HG03097 (cell line): Measurements from ENCODE around the gene BAIAP3.
"Not testable (repeated sequence)": the region's sequence is repeated elsewhere in the genome, so short reads cannot be mapped to it uniquely, and the experiment has no call there.

Experiments used
- ATAC-seq: cut with Tn5 transposase; IDR thresholded peaks from one replicate; pipeline ENCODE4 v1.9.1; 2021; ENCODE audit not compliant: unreplicated experiment, low FRiP score

Gene BAIAP3, protein sequence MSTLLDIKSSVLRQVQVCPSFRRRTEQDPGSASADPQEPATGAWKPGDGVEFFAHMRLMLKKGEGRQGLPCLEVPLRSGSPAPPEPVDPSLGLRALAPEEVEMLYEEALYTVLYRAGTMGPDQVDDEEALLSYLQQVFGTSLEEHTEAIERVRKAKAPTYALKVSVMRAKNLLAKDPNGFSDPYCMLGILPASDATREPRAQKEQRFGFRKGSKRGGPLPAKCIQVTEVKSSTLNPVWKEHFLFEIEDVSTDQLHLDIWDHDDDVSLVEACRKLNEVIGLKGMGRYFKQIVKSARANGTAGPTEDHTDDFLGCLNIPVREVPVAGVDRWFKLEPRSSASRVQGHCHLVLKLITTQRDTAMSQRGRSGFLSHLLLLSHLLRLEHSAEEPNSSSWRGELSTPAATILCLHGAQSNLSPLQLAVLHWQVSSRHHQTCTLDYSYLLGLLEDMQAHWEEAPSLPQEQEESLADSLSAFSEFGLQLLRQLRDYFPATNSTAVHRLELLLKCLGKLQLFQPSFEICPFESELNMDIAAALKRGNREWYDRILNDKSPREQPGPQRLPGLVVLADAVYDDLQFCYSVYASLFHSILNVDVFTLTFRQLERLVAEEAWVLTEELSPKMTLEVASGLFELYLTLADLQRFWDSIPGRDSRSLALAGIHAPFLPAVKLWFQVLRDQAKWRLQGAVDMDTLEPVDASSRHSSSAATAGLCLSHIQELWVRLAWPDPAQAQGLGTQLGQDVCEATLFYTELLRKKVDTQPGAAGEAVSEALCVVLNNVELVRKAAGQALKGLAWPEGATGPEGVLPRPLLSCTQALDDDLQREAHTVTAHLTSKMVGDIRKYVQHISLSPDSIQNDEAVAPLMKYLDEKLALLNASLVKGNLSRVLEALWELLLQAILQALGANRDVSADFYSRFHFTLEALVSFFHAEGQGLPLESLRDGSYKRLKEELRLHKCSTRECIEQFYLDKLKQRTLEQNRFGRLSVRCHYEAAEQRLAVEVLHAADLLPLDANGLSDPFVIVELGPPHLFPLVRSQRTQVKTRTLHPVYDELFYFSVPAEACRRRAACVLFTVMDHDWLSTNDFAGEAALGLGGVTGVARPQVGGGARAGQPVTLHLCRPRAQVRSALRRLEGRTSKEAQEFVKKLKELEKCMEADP

DNA sequence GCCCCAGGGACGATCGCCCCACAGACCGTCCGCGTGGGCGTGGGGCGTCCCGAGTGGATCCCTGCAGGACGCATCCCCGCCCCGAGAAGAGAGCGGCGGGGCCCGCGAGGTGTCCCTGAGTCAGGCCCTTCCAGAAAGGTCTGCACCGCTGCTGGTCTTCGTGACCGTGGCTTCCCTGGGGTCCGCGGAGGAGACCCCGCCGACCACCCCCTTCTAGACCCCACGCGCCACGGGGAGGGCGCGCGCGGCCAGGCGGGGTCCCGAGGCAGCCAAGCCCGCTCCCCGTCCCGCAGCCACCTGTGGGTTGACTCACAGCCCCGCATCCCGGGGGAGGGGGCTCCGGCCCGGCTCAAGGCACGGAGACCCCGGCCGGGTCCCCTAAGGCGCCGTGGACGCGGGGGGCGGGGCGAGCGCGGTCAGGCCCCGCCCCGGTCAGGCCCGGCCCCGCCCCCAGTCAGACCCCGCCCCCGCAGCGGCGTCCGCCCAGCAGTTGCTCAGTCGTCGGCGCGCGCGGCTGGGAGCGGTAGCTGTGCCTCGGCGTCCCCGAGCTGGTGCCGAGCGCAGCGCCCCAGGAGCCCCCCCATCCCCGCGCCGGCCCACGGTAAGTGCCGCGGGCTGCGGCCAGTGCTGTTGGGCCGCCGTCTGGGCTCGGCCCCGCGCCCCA lies at the start of gene BAIAP3:
Gene BAIAP3, plus strand, starts transcription at position 497 of the 664 bp plus-strand sequence. CDS start 4,905 bp downstream, outside the sequence.
- no peak for ATAC-seq

DNA sequence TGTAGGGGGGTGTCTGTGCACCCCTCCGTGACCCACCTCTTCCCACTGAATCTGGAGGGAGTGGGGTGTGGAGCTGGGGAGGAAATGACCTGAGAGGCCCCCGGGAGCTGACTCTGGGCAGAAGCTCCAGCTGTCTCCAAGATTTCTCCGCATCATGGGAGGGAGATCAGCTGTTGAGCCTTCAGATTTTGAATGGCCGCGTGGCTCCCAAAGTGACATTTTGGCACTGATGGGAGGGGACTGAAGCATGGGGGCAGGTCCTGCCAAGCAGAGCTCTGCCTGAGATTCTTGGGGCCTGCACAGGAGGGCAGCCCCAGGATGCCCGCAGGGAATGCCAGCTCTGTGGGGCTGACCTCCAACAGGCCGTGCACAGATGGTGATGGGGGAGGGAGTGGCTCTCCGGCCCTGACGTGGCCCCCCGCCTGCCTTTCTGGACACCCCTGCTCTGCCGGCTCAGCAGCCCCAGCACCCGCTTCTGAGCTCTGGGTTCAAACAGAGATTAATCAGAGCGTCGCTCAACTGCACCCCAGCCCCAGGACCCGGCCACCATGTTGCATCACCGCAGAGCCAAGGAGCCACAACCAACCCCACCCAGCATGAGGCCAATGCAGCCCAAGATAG lies 49.3 kb upstream of the BAIAP3 start:
- no peak for ATAC-seq

DNA sequence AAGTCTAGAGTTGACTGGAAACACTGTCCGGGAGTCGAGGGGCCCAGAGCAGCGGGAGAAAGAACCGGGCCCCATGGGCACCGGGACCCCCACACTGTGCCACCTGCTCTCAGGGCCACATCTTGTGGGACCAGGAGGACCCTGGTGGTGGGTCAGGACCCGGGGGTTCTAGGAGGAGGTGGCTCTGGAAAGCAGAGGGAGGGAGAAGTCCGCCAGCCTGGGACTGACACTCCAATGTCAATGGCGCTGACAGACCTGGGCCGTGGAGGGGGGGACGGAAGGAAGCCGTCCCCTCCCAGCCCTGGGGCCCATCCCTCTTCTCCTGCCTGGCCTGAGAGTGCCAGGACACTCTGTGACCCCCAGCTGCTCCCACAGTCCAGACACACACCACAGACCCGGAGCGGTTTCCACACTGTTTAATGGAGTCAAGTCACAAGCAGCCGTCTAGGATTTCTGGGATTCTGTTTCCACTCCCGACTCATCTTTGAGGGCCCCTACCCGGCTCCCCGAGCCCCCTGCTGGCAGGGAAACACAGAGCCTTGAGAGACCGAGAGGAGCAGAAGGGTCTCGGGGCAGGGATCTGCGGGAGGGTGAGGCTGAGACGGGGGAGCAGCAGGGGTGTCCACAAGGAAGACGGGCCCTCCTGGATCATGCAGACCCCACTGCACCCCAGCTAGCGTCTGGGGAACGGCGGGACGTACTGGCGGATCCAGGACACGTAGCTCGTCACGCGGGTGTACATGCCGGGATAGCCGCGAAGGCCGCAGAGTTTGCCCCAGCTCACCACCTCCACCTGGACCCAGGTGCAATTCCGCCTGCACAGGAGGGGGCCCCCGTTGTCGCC lies 47.6 kb upstream of the BAIAP3 start:
- ATAC-seq: no peak

DNA sequence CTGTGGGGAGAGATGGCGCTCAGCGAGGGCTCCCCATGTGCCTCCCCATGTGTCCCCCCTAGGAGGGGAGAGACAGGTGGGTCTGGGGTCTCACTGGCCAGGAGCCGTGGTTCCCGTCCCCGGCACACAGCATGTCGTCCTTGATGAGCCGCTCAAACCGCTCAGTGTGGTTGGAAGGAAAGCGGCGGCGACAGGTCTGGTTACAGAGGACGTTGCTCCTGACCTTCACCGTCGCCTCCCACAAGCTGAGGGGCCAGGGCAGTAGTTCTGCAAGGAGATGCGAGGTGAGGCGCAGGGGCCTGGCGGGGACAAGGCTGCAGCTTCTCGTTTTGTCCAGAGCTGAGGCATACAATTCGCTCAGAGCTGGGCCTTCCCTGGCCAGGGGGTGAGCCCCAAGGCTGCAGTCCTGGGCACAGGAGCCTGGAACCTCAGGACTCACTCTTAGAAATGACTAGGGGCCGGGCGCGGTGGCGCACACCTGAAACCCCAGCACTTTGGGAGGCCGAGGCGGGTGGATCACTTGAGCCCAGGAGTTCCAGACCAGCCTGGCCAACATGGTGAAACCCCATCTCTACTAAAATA lies 46.8 kb upstream of the BAIAP3 start:
- ATAC-seq: no peak

DNA sequence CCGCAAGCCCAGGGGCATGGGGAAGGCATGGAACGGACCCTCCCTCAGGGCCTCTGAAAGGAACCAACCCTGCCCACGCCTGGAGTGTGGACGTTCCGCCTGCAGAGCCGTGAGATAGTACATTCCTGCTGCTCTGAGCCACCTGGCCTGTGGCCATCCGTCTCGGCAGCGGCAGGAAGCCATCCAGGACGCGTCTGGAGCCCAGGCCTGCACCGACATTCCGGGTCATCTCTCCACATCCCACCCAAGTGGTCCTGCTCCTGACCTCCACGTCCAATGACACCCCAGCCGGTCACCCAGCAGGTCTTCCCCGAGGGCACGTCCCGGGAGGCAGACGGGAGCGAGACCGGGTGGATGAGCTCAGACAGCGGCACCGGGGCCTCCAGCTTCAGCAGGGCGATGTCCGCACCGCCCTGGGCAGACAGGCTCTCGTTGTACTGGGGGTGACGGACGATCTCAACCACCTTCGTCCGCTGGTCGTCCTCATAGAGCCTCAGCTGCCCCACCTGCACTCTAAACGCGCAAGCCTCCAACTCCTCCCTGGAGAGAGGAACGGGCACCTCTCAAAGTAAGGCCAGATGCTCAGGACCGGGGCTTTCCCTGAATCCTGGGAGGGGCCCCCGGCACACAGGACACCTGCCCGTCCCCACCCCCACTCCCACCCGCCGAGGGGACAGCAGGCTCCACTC lies 45.3 kb upstream of the BAIAP3 start:
- ATAC-seq: no peak

DNA sequence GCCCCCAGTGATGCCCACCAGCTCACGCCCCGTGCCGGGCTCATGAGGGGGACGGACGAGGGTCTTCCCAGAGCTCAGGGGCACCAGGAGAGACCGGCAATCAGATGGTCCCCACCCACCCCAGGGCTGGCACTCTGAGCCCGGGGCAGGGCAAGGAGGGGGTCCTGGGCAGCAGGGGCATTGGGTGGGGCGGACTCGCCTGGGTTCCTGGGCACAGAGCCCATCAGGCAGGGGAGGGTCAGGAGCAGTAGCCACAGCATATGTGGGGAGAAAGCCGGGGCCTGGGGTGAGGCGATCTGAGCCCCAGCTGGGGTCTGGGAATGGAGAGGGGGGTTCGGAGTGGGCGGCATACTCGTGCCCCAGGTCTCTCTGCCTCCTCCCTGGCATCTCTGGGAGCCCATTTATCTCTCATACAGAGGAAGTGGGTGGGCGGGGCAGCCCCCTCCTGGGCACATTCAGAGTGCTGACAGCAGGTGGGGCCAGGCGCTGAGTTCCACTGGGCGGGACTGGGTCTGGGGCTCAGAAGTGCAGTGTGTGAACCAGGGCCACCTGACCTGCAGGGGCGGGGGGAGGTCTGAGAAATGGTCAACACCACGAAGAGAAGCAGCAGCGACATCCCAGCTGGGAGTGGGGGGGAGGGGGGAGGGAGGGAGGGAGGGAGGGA lies 44.5 kb upstream of the BAIAP3 start:
- ATAC-seq: no peak

DNA sequence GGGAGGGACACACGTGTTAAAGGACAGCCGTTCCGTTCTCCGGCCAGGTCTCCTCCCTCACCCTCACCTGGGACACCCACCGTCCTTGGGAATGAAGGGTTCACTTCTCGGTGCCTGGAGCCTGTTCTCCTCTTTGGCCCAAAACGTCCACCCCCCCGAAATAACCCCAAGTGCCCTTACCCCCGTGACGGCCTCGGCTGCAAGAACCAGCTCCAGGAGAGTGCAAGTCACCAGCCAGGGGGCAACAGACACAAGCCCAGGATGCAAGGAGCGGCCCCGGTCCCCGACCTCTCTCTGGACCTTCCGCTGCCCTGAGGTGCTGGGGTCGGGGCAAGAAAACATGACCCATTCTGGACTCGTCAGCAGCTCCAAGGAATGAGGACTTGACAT lies 44.0 kb upstream of the BAIAP3 start:
- no peak for ATAC-seq

DNA sequence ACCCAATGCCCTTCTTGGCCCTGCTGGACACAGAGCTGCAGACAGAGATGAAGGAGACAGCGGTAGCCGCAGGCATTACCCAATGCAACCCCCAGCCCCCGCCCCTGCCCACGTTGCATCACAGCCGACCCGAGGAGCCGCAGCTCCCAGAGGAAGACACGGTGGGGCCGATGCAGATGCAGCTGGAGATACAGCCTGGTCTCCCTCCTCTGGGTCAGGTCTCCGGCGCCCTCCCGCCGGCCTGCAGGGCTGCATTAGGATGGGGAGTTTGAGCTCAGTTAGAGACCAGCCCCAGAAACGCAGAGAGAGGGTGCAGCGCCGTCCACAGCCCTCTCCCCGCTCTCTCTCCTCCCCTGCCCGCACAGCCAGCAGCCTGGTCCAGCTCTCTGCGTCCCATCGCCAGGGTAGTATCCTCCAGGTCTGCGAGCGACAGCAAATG lies 43.4 kb upstream of the BAIAP3 start:
- ATAC-seq: no peak

DNA sequence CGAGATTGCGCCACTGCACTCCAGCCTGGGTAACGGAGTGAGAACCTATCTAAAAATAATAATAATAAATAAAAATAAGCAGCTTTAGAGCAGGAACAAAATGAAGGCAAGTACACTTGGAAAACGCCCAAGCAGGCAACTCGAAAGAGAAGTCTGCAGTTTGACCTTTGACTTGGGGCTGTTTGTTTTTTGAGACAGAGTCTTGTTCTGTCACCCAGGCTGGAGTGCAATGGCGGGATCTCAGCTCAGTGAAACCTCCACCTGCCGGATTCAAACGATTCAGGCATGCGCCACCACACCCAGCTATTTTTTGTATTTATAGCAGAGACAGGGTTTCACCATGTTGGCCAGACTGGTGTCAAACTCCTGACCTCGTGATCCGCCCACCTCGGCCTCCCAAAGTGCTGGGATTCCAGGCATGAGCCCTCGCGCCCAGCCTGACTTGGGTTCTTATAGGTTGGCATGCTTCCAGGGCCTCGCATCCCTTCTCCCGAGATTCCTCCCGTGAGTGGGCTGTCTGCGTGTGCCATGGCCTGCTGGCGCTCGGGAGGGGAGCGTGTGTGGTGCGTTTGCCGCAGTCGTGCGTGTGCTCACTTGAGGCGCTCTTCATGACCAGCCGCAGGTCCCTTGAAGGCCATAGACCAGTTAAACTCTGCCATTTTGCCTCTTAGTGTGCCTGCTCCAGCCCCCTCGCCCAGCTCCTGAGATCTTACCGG lies 42.4 kb upstream of the BAIAP3 start:
- no peak for ATAC-seq

DNA sequence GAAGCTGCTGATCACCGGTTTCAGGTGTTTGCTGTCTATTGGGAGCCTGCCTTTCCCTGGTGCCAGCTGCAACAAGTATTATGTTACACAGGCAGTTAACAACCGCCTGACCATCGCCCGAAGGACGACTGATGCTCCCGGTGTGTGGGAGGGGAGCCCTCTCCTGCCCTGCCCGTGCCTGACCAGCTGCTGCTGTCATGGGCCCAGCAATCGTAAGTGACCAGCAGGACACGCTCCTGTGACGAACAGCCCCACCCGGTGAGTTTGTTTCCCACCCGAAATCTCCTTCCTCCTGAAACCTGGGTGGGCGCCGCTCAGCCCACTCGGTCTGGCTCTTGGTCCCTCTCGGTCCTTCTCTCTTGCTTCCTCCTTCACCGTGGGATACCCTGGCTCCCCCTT lies 41.9 kb upstream of the BAIAP3 start:
- no peak for ATAC-seq

DNA sequence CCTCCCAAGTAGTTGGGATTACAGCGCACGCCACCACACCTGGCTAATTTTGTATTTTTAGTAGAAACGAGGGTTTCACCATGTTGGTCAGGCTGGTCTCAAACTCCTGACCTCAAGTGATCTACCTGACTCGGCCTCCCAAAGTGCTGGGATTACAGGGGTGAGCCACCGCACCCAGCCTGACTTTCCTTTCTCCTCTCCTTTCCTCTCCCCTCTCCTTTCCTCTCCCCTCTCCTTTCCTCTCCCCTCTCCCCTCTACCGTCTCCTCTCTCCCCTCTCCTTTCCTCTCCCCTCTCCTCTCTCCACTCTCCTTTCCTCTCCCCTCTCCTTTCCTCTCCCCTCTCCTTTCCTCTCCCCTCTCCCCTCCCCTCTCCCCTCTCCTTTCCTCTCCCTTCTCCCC lies 41.2 kb upstream of the BAIAP3 start:
- ATAC-seq: not testable (repeated sequence)

DNA sequence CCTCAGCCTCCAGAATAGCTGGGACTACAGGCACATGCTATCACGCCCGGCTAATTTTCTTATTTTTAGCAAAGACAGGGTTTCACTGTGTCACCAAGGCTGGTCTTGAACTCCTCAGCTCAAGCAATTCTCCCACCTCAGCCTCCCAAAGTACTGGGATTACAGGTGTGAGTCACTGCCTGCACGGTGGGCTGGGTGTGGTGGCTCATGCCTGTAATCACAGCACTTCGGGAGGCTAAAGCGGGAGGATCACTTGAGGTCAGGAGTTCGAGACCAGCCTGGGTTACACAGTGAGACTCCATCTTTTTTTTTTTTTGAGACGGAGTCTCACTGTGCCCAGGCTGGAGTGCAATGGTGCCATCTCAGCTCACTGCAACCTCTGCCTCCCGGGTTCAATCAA lies 40.6 kb upstream of the BAIAP3 start:
- not testable (repeated sequence) for ATAC-seq

DNA sequence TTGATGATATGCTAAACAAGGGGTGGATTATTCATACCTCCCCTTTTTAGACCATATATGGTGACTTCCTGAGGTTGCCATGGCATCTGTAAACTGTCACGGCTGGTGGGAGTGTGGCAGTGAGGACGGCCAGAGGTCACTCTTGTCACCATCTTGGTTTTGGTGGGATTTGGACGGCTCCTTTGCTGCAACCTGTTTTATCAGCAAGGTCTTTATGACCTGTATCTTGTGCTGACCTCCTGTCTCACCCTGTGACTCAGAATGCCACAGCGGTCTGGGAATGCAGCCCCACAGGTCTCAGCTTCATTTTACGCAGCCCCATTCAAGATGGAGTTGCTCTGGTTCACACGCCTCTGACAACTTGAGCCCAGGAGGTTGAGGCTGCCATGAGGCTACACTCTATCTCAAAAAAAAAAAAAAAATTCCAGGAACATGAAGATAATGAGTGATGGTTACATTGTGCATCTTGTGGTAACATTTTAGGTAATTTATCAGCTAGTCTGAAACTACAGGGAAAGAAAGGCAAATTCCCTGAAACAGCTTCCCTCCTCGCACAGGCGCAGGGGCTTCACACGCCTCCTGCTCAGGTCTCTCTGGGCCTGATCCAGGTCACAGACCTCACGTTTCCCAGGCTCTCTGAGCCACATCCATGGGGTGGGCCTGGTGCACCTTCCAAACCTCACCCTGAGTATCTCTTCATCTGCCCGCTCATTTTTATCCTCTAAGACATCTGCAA lies 39.4 kb upstream of the BAIAP3 start:
- ATAC-seq: no peak

DNA sequence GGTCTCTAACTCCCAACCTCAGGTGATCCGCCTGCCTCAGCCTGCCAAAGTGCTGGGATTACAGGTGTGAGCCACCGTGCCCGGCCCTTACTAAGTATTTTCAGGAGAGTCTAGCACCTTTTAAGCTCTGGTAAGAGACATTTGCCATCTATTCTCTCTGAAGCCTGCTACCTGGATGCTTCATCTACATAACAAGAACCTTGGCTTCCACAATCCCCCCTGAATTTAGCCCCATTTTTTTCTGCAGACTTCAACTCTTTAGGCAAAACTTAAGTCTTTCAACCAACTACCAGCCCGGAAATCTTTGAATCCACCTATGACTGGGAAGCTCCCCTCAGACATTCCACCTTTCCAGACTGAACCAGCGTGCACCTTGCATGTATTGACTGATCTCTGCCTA lies 38.0 kb upstream of the BAIAP3 start:
- ATAC-seq: no peak

DNA sequence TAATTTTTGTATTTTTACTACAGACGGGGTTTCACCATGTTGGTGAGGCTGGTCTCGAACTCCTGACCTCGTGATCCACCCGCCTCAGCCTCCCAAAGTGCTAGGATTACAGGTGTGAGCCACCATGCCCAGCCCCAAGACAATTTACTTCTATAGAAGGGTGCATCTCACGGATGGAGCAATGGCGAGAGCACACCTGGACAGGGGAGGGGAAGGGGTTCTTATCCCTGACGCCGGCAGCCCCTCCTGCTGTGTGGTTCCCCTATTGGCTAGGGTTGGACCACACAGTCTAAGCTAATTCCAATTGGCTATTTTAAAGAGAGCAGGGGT lies 36.8 kb upstream of the BAIAP3 start:
- not testable (repeated sequence) for ATAC-seq

DNA sequence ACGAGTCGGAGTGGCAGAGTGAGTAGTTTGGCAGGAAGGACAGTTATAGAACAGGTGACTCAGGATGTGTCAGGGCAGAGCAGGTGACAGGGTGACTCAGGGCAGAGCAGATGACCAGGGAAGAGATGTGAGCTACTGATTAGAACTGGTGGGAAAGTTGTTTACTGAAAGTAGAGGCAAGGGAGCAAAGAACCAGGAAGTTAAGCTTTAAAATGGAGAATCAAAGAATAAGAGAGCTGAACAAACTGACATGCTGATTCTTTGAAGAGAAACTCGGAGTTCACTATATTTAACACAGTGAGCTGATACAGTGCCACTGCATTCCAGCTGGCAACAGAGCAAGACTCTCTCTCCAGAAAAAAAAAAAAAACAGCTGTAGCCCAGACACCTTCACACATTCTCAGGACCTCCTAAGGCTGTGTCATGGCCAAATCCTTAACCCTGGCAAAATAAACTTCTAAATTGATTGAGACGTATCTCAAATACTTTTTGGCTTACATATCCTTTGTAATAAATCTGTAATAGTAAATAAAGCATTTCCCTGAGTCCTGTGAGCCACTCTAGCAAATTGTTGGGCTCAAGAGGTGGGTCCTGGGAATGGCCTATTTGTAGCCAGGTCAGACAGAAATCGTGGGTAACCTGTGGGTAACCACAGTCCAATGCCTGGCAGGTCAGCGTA lies 36.3 kb upstream of the BAIAP3 start:
- ATAC-seq: no peak
